Immature natural killer cell (primary cell): ENCODE data around the gene PABPN1L. TPM values are rescaled to one million over a fixed set of nuclear protein-coding genes. Genes with fewer than 3 reads are reported as not detected.

Source experiments
- DNase-seq, 3 donors: peaks; one replicate each; pipeline ENCODE4 v3.0.0; 2022; ENCODE audit warnings: mixed read lengths in 1 of 3
- H3K27ac Mint-ChIP-seq, 6 donors: one replicate each; pipeline ENCODE4 v1.8.0; 2020; ENCODE audit warnings: mixed read lengths in 6 of 6, mild to moderate bottlenecking in 5 of 6, inconsistent platforms in 4 of 6, moderate library complexity in 3 of 6
- H3K27me3 Mint-ChIP-seq, 3 donors: one replicate each; pipeline ENCODE4 v1.8.0; 2020 to 2021; ENCODE audit warnings: low read depth in 3 of 3, mild to moderate bottlenecking in 3 of 3, mixed read lengths in 3 of 3, moderate library complexity in 3 of 3, inconsistent platforms in 1 of 3
- H3K36me3 Mint-ChIP-seq, 3 donors: one replicate each; pipeline ENCODE4 v1.8.0; 2020; ENCODE audit warnings: mixed read lengths in 3 of 3, inconsistent platforms in 2 of 3, mild to moderate bottlenecking in 2 of 3
- H3K4me1 Mint-ChIP-seq, 2 donors: one replicate each; pipeline ENCODE4 v1.8.0; 2020; ENCODE audit warnings: inconsistent platforms in 2 of 2, mild to moderate bottlenecking in 2 of 2, mixed read lengths in 2 of 2, moderate library complexity in 1 of 2
- H3K4me3 Mint-ChIP-seq, 5 donors: one replicate each; pipeline ENCODE4 v1.8.0; 2020; ENCODE audit warnings: mild to moderate bottlenecking in 5 of 5, mixed read lengths in 5 of 5, inconsistent platforms in 3 of 5, moderate library complexity in 3 of 5
- H3K9me3 Mint-ChIP-seq, 6 donors: one replicate each; pipeline ENCODE4 v1.8.0; 2020; ENCODE audit warnings: mild to moderate bottlenecking in 6 of 6, mixed read lengths in 6 of 6, inconsistent platforms in 4 of 6, moderate library complexity in 3 of 6
- polyA plus RNA-seq, 3 donors: library from polyadenylated mRNA; unstranded; fragments of 300-500 nt; fragmentation: Illumina TruSeq; gene quantifications; one replicate each; pipeline ENCODE4 v1.2.3, GENCODE V29; 2021

Gene PABPN1L
- polyA plus RNA-seq, 3 donors from 2014 or later: not detected

GRCh38 chr16:88850531-88851199 lies 15.8 kb downstream of the PABPN1L start:
- Mint-ChIP-seq H3K36me3 (no peaks in the 10 kb centered on the region), H3K27ac (no peak overlapping the region), H3K9me3 (no peaks in the 10 kb centered on the region), H3K4me1 (peaks cover 16 to 23% of the 10 kb centered on the region in 2 donors), H3K27me3 (peaks cover 0 to 3% (median 2%) of the 10 kb centered on the region in 3 donors), H3K4me3 (no peak overlapping the region)
- DNase-seq: no peak

GRCh38 chr16:88848557-88848956 lies 17.9 kb downstream of the PABPN1L start:
- Mint-ChIP-seq H3K36me3 (no peaks in the 10 kb centered on the region), H3K4me1 (peaks cover 4 to 8% of the 10 kb centered on the region in 2 donors), H3K9me3 (no peaks in the 10 kb centered on the region), H3K27me3 (peaks cover 0 to 2% (median 1%) of the 10 kb centered on the region in 3 donors), H3K27ac (no peak overlapping the region), H3K4me3 (no peak overlapping the region)
- DNase-seq: no peak

- peaks cover 0 to 3% (median 0%) of the 10 kb centered on the region in 3 donors for H3K36me3 Mint-ChIP-seq
- H3K4me3 Mint-ChIP-seq: no peak overlapping the region
- H3K9me3 Mint-ChIP-seq: no peaks in the 10 kb centered on the region
- peaks cover 0 to 2% (median 0%) of the 10 kb centered on the region in 3 donors for H3K27me3 Mint-ChIP-seq
- H3K27ac Mint-ChIP-seq: no peak overlapping the region
- DNase-seq: no peak
- peaks cover 1 to 8% of the 10 kb centered on the region in 2 donors for H3K4me1 Mint-ChIP-seq
Measured at GRCh38 chr16:88847654-88848053, 18.8 kb downstream of the PABPN1L start.

GRCh38 chr16:88846088-88846487 lies 20.4 kb downstream of the PABPN1L start:
- no peak overlapping the region for H3K4me3 Mint-ChIP-seq
- no peaks in the 10 kb centered on the region for H3K4me1 Mint-ChIP-seq

GRCh38 chr16:88844419-88845036 lies 21.9 kb downstream of the PABPN1L start:
- Mint-ChIP-seq H3K36me3 (peaks cover 0 to 3% (median 0%) of the 10 kb centered on the region in 3 donors), H3K27me3 (peaks cover 0 to under 1% (median 0%) of the 10 kb centered on the region in 3 donors), H3K4me1 (no peaks in the 10 kb centered on the region), H3K9me3 (no peaks in the 10 kb centered on the region), H3K4me3 (no peak overlapping the region), H3K27ac (no peak overlapping the region)
- DNase-seq: no peak

More at GRCh38 chr16:88846088-88846487, 20.4 kb downstream of the PABPN1L start:
- H3K27me3 Mint-ChIP-seq: peaks cover 0 to 2% (median 0%) of the 10 kb centered on the region in 3 donors
- no peak for DNase-seq
- H3K9me3 Mint-ChIP-seq: no peaks in the 10 kb centered on the region
- H3K36me3 Mint-ChIP-seq: peaks cover 0 to 3% (median 0%) of the 10 kb centered on the region in 3 donors
- no peak overlapping the region for H3K27ac Mint-ChIP-seq

- Mint-ChIP-seq H3K27me3 (no peaks in the 10 kb centered on the region), H3K36me3 (peaks cover 0 to 3% (median 0%) of the 10 kb centered on the region in 3 donors)
Measured at GRCh38 chr16:88843256-88843655, 23.2 kb downstream of the PABPN1L start.

GRCh38 chr16:88842806-88843205 lies 23.7 kb downstream of the PABPN1L start:
- DNase-seq: no peak
- no peak overlapping the region for H3K4me3 Mint-ChIP-seq
- no peaks in the 10 kb centered on the region for H3K4me1 Mint-ChIP-seq
- no peaks in the 10 kb centered on the region for H3K9me3 Mint-ChIP-seq
- H3K27ac Mint-ChIP-seq: no peak overlapping the region
- no peaks in the 10 kb centered on the region for H3K27me3 Mint-ChIP-seq
- peaks cover 0 to 3% (median 0%) of the 10 kb centered on the region in 3 donors for H3K36me3 Mint-ChIP-seq

More at GRCh38 chr16:88843256-88843655, 23.2 kb downstream of the PABPN1L start:
- H3K27ac Mint-ChIP-seq: no peak overlapping the region
- DNase-seq: no peak
- H3K4me1 Mint-ChIP-seq: no peaks in the 10 kb centered on the region
- H3K9me3 Mint-ChIP-seq: no peaks in the 10 kb centered on the region
- H3K4me3 Mint-ChIP-seq: no peak overlapping the region

GRCh38 chr16:88842308-88842756 lies 24.1 kb downstream of the PABPN1L start:
- no peak overlapping the region for H3K27ac Mint-ChIP-seq

GRCh38 chr16:88841521-88842307 lies 24.7 kb downstream of the PABPN1L start:
- H3K9me3 Mint-ChIP-seq: no peaks in the 10 kb centered on the region
- H3K27me3 Mint-ChIP-seq: peaks cover 0 to 3% (median 0%) of the 10 kb centered on the region in 3 donors
- H3K4me3 Mint-ChIP-seq: no peak overlapping the region
- H3K4me1 Mint-ChIP-seq: no peaks in the 10 kb centered on the region
- DNase-seq: no peak
- H3K27ac Mint-ChIP-seq: no peak overlapping the region
- H3K36me3 Mint-ChIP-seq: peaks cover 0 to 3% (median 0%) of the 10 kb centered on the region in 3 donors

More at GRCh38 chr16:88842308-88842756, 24.1 kb downstream of the PABPN1L start:
- Mint-ChIP-seq H3K4me1 (no peaks in the 10 kb centered on the region), H3K9me3 (no peaks in the 10 kb centered on the region), H3K4me3 (no peak overlapping the region), H3K36me3 (peaks cover 0 to 3% (median 0%) of the 10 kb centered on the region in 3 donors), H3K27me3 (no peaks in the 10 kb centered on the region)
- DNase-seq: no peak

- H3K4me1 Mint-ChIP-seq: no peaks in the 10 kb centered on the region
- no peak overlapping the region for H3K4me3 Mint-ChIP-seq
- H3K27me3 Mint-ChIP-seq: peaks cover 0 to 3% (median 0%) of the 10 kb centered on the region in 3 donors
- H3K9me3 Mint-ChIP-seq: no peaks in the 10 kb centered on the region
- DNase-seq: no peak
- no peak overlapping the region for H3K27ac Mint-ChIP-seq
- H3K36me3 Mint-ChIP-seq: peaks cover 0 to 3% (median 0%) of the 10 kb centered on the region in 3 donors
Measured at GRCh38 chr16:88840600-88841215, 25.8 kb downstream of the PABPN1L start.

- no peak overlapping the region for H3K4me3 Mint-ChIP-seq
- H3K27me3 Mint-ChIP-seq: peaks cover 0 to 3% (median 0%) of the 10 kb centered on the region in 3 donors
- no peak for DNase-seq
- H3K4me1 Mint-ChIP-seq: no peaks in the 10 kb centered on the region
- no peaks in the 10 kb centered on the region for H3K9me3 Mint-ChIP-seq
- no peak overlapping the region for H3K27ac Mint-ChIP-seq
- H3K36me3 Mint-ChIP-seq: peaks cover 0 to 7% (median 0%) of the 10 kb centered on the region in 3 donors
Measured at GRCh38 chr16:88839745-88840599, 26.5 kb downstream of the PABPN1L start.

GRCh38 chr16:88839026-88839529 lies 27.4 kb downstream of the PABPN1L start:
- H3K27ac Mint-ChIP-seq: no peak overlapping the region
- peaks cover 0 to 7% (median 0%) of the 10 kb centered on the region in 3 donors for H3K36me3 Mint-ChIP-seq
- DNase-seq: no peak
- H3K4me3 Mint-ChIP-seq: no peak overlapping the region
- no peaks in the 10 kb centered on the region for H3K9me3 Mint-ChIP-seq
- H3K27me3 Mint-ChIP-seq: peaks cover 0 to 3% (median 0%) of the 10 kb centered on the region in 3 donors
- no peaks in the 10 kb centered on the region for H3K4me1 Mint-ChIP-seq
